Activated CD4-positive, alpha-beta T cell treated with anti-CD3 and anti-CD28 coated beads for 36 hours (primary cell): ENCODE data around the gene MYOM1. TPM values are rescaled to one million over a fixed set of nuclear protein-coding genes. Genes with fewer than 3 reads are reported as not detected.

Experiments
- ATAC-seq: fragments of 200-7000 bp; cut with Tn5 transposase; one replicate; pipeline ENCODE4 v1.10.0; 2021; ENCODE audit warnings: mild to moderate bottlenecking, moderate library complexity
- CTCF ChIA-PET: fragments of 350-600 bp; sonication (Branson Sonifier 250); formaldehyde crosslinking; loops from one replicate; lab custom pipeline; 2021; ENCODE audit warnings: antibody characterized with exemption; lab: Charles Lee
- POLR2A ChIA-PET: fragments of 350-600 bp; sonication (Branson Sonifier 250); formaldehyde crosslinking; loops from one replicate; lab custom pipeline; 2021; ENCODE audit warnings: antibody characterized with exemption, inconsistent platforms; lab: Charles Lee
- DNase-seq: peaks from one replicate; pipeline ENCODE4 v3.0.0-alpha.2; 2020
- H3K27ac Mint-ChIP-seq: one replicate; pipeline ENCODE4 v1.8.0; 2021; ENCODE audit warnings: mixed read lengths
- H3K27me3 Mint-ChIP-seq: one replicate; pipeline ENCODE4 v1.8.0; 2021; ENCODE audit warnings: mixed read lengths
- H3K36me3 Mint-ChIP-seq: one replicate; pipeline ENCODE4 v1.8.0; 2021; ENCODE audit warnings: low read depth, mixed read lengths
- H3K4me1 Mint-ChIP-seq: one replicate; pipeline ENCODE4 v1.8.0; 2021; ENCODE audit warnings: mixed read lengths
- H3K4me3 Mint-ChIP-seq: one replicate; pipeline ENCODE4 v1.8.0; 2021; ENCODE audit warnings: mild to moderate bottlenecking, moderate library complexity, mixed read lengths
- H3K9me3 Mint-ChIP-seq: one replicate; pipeline ENCODE4 v1.8.0; 2021; ENCODE audit warnings: low read depth, mixed read lengths
- intact Hi-C, 2 experiments: fragments of 100-400 bp; cut with DNase I in 1 of 2; cut with micrococcal nuclease in 1 of 2; formaldehyde crosslinking; loops; one replicate each; pipeline versions ENCODE4 v1.14.2 to v1.15.1; 2022 to 2024; cut with DNase I, micrococcal nuclease
- total RNA-seq, 2 experiments: library from RNA; stranded (reverse); gene quantifications; one replicate each; pipeline ENCODE4 v1.2.3, GENCODE V29; 2021

Gene MYOM1
- total RNA-seq: under 1 TPM; 0.89 to 0.95 TPM

GRCh38 chr18:3219631-3220335 lies at the start of gene MYOM1:
MYOM1 (minus strand) TSS chr18:3219968; CDS start chr18:3215223, 4,745 bp downstream.
- no peaks in the 10 kb centered on the region for H3K27me3 Mint-ChIP-seq
- no peak within 1 kb of the TSS for H3K27ac Mint-ChIP-seq
- ChIA-PET POLR2A (no interaction called here), CTCF (interaction anchor here (0.5 to 3.1 kb wide), 5 partner anchors 26 to 305 kb away, joined by 3 to 9 read pairs (median 3); no protein-coding TSS in a partner anchor)
- DNase-seq (no peak), ATAC-seq (no peak)
- intact Hi-C loops: no loop called here
- no peak within 1 kb of the TSS for H3K4me3 Mint-ChIP-seq
- no peaks in the 10 kb centered on the region for H3K9me3 Mint-ChIP-seq
- no peaks in the 10 kb centered on the region for H3K36me3 Mint-ChIP-seq
- H3K4me1 Mint-ChIP-seq: peaks cover 9% of the 10 kb centered on the region

DNA sequence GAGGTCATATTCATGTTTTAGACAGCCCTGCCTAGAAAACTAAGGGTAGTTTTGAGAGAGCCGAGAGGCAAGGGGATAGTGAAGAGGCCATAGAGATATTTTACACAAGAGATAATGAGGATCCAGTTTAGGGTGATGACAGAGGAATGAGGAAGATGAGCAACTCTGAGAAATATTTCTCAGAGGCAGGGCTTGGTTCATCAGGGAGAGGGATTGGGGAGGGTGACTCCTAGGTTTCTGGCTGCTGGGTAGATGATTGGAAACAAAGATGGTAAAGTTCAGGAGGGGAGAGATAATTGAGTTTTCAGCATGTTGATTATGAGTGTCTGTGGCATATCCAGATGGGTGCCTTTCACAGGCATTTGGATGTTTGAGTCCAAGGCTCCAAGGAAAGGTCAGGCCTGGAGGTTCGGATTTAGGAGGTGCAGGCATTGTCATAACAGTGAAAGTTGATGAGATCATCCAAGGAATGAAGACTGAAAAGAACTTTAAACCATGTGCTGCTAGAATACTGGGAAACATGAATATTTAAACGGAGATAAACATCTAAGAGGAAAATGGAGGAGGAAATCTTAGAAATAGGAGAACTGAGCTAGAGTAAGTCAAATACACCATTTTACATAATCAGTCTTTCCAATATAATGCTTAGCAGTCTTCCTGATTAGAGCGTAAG lies 49.6 kb upstream of the MYOM1 start:
- Mint-ChIP-seq H3K9me3 (no peaks in the 10 kb centered on the region), H3K4me3 (no peak overlapping the region), H3K27me3 (no peaks in the 10 kb centered on the region), H3K36me3 (peaks cover 40% of the 10 kb centered on the region), H3K27ac (peak overlapping the region; percentile 77), H3K4me1 (peaks cover 78% of the 10 kb centered on the region)
- ATAC-seq (no peak), DNase-seq (no peak)
- POLR2A ChIA-PET: no interaction called here
- intact Hi-C loops: no loop called here
- CTCF ChIA-PET: interaction anchor here (0.6 to 1.4 kb wide), 2 partner anchors 28 kb away, joined by 3 to 4 read pairs; no protein-coding TSS in a partner anchor

DNA sequence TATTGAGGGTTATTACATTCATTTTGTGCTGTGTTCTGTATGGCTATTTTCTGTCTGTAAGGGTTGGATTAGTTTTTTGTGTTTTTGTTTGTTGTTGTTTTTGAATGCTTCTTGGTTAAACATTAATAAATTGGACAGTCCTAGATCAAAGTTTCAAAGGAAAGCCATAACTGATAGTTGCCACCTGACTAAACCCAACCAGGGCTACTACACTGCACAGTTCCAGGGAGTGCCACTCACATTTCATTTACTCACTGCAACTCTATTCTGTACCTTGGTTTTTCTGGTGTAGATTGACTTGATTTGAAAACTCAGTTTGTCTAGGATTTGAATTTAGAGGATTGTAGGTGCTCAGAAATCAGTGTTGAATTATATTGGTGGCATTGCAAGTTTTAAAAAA lies 48.5 kb upstream of the MYOM1 start:
- ChIA-PET POLR2A (no interaction called here), CTCF (no interaction called here)
- DNase-seq: no peak
- no peaks in the 10 kb centered on the region for H3K27me3 Mint-ChIP-seq
- no peak overlapping the region for H3K4me3 Mint-ChIP-seq
- peaks cover 85% of the 10 kb centered on the region for H3K4me1 Mint-ChIP-seq
- ATAC-seq: no peak
- peaks cover 35% of the 10 kb centered on the region for H3K36me3 Mint-ChIP-seq
- intact Hi-C loops: no loop called here
- no peak overlapping the region for H3K27ac Mint-ChIP-seq
- H3K9me3 Mint-ChIP-seq: no peaks in the 10 kb centered on the region

- H3K27ac Mint-ChIP-seq: peak overlapping the region; percentile 67
- peaks cover 26% of the 10 kb centered on the region for H3K36me3 Mint-ChIP-seq
- DNase-seq (no peak), ATAC-seq (no peak)
- H3K27me3 Mint-ChIP-seq: no peaks in the 10 kb centered on the region
- no peaks in the 10 kb centered on the region for H3K9me3 Mint-ChIP-seq
- ChIA-PET POLR2A (interaction anchor here (1.2 kb wide), 1 partner anchor 16 kb away, joined by 4 read pairs; no protein-coding TSS in a partner anchor), CTCF (interaction anchor here (0.6 to 1.2 kb wide), 3 partner anchors 31 to 1539 kb away, joined by 4 to 6 read pairs (median 5); no protein-coding TSS in a partner anchor)
- intact Hi-C loops: no loop called here
- H3K4me3 Mint-ChIP-seq: no peak overlapping the region
- H3K4me1 Mint-ChIP-seq: peaks cover 67% of the 10 kb centered on the region
These were observed 46.4 kb upstream of the MYOM1 start for GRCh38 chr18:3266062-3266608.

- ChIA-PET POLR2A (interaction anchor here (1.2 kb wide), 1 partner anchor 16 kb away, joined by 4 read pairs; no protein-coding TSS in a partner anchor), CTCF (interaction anchor here (0.6 to 1.2 kb wide), 3 partner anchors 32 to 1539 kb away, joined by 4 to 6 read pairs (median 5); no protein-coding TSS in a partner anchor)
- ATAC-seq (no peak), DNase-seq (no peak)
- H3K4me3 Mint-ChIP-seq: no peak overlapping the region
- H3K9me3 Mint-ChIP-seq: no peaks in the 10 kb centered on the region
- peaks cover 67% of the 10 kb centered on the region for H3K4me1 Mint-ChIP-seq
- peak overlapping the region; percentile 67 for H3K27ac Mint-ChIP-seq
- H3K36me3 Mint-ChIP-seq: peaks cover 31% of the 10 kb centered on the region
- intact Hi-C loops: no loop called here
- no peaks in the 10 kb centered on the region for H3K27me3 Mint-ChIP-seq
These were observed 45.8 kb upstream of the MYOM1 start for GRCh38 chr18:3265564-3266033.

- Mint-ChIP-seq H3K27ac (peak overlapping the region; percentile 75), H3K36me3 (peaks cover 26% of the 10 kb centered on the region)
These were observed 44.6 kb upstream of the MYOM1 start for GRCh38 chr18:3264362-3264761.

GRCh38 chr18:3263132-3263700 lies 43.4 kb upstream of the MYOM1 start:
- CTCF ChIA-PET: interaction anchor here (0.6 to 1.8 kb wide), 7 partner anchors 10 to 403 kb away, joined by 3 to 6 read pairs (median 4); no protein-coding TSS in a partner anchor
- peaks cover 58% of the 10 kb centered on the region for H3K4me1 Mint-ChIP-seq
- no peaks in the 10 kb centered on the region for H3K27me3 Mint-ChIP-seq
- no peak for DNase-seq
- peaks cover 29% of the 10 kb centered on the region for H3K36me3 Mint-ChIP-seq
- H3K9me3 Mint-ChIP-seq: no peaks in the 10 kb centered on the region
- peak overlapping the region; percentile 88 for H3K4me3 Mint-ChIP-seq
- peak overlapping the region; percentile 94 for H3K27ac Mint-ChIP-seq
- POLR2A ChIA-PET: interaction anchor here (1.0 to 1.6 kb wide), 2 partner anchors 14 to 35 kb away, joined by 4 to 5 read pairs; no protein-coding TSS in a partner anchor
- intact Hi-C loops: loop anchor here (2.0 to 5.0 kb wide), 6 partner anchors 34 to 691 kb away; partner anchors contain the start of genes METTL4 (in 1 of the 2), NDC80 (in 1 of the 2), SMCHD1 (in 1 of the 2) and TGIF1 (in 1 of the 2)
- ATAC-seq: no peak

More at GRCh38 chr18:3264362-3264761, 44.6 kb upstream of the MYOM1 start:
- CTCF ChIA-PET: interaction anchor here (0.9 to 1.8 kb wide), 2 partner anchors 13 to 19 kb away, joined by 3 to 4 read pairs; no protein-coding TSS in a partner anchor
- Mint-ChIP-seq H3K27me3 (no peaks in the 10 kb centered on the region), H3K9me3 (no peaks in the 10 kb centered on the region), H3K4me3 (no peak overlapping the region), H3K4me1 (peaks cover 63% of the 10 kb centered on the region)
- DNase-seq: peak; percentile 47
- intact Hi-C loops: loop anchor here (5.0 kb wide), 4 partner anchors 188 to 692 kb away; partner anchors contain the start of genes METTL4 (in 1 of the 2), NDC80 (in 1 of the 2), SMCHD1 (in 1 of the 2) and TGIF1 (in 1 of the 2)
- POLR2A ChIA-PET: interaction anchor here (0.5 to 1.6 kb wide), 2 partner anchors 15 to 332 kb away, joined by 4 read pairs; no protein-coding TSS in a partner anchor
- ATAC-seq: no peak

GRCh38 chr18:3262234-3263131 lies 42.7 kb upstream of the MYOM1 start:
- Mint-ChIP-seq H3K9me3 (no peaks in the 10 kb centered on the region), H3K27me3 (no peaks in the 10 kb centered on the region), H3K4me3 (peak overlapping the region; percentile 88), H3K27ac (peak overlapping the region; percentile 96), H3K4me1 (peaks cover 60% of the 10 kb centered on the region), H3K36me3 (peaks cover 33% of the 10 kb centered on the region)
- peak; percentile 63 for DNase-seq
- ATAC-seq: peak; percentile 45
- POLR2A ChIA-PET: interaction anchor here (1.0 to 2.3 kb wide), 4 partner anchors 11 to 332 kb away, joined by 3 to 8 read pairs (median 4); no protein-coding TSS in a partner anchor
- intact Hi-C loops: loop anchor here (1.0 to 5.0 kb wide), 10 partner anchors 15 to 690 kb away; partner anchors contain the start of genes METTL4 (in 1 of the 2), MYL12A (in 1 of the 2), NDC80 (in 1 of the 2) and SMCHD1 (in 1 of the 2)
- CTCF ChIA-PET: interaction anchor here (1.0 to 2.9 kb wide), 7 partner anchors 10 to 332 kb away, joined by 4 to 22 read pairs (median 5); partner anchors contain the start of gene MYL12A

DNA sequence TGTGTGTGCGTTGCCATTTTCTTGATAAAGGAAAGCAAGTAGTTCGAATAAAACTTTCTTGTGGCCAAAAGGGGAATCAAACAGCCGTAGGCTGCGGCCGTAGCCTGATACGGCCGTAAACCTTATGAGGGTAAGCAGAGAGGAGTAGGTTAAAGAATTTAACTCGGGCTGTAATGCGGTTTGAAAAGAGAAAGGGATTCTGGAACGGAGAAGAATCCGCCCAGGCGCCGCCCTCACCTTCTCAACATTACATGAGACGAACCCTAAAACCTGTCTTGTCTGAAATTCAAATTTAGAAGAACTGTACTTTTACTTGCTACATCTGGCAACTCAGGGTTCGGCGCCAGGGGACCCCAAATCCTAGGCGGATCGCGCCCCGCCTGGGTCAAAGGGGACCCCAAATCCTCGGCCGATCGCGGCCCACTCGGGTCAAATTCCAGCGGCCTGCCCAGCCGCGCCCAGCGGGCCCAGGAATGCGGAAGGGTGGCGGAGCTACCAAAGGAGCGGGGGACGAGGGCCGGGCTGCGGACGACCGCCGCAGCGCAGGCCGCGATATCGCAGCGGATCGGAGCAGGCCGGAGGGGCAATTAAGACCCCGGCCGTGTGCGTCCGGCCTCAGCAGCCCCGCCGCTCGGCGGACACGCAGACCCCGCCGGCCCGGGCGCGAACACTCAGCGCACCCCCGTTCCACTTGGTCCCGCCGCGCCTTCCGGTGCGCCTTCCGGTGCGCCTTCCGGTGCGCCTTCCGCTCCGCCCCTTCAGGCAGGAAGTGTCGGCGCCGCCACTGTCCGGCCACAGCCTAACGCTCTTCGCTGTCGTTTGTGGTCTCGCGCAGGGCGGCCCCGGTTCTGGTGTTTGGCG lies 41.8 kb upstream of the MYOM1 start, which contains the start of gene MYL12B:
Gene MYL12B, plus strand, starts transcription at position 761 of the 861 bp plus-strand sequence. CDS start 10,766 bp downstream, outside the sequence.
- ChIA-PET POLR2A (interaction anchor here (1.0 to 2.3 kb wide), 3 partner anchors 11 to 332 kb away, joined by 3 to 8 read pairs (median 5); no protein-coding TSS in a partner anchor), CTCF (interaction anchor here (0.6 to 2.9 kb wide), 5 partner anchors 10 to 415 kb away, joined by 3 to 22 read pairs (median 5); partner anchors contain the start of genes EMILIN2 and MYL12A)
- H3K36me3 Mint-ChIP-seq: peaks cover 42% of the 10 kb centered on the region
- H3K27ac Mint-ChIP-seq: peak within 1 kb of the TSS; percentile 96
- H3K27me3 Mint-ChIP-seq: no peaks in the 10 kb centered on the region
- peaks cover 59% of the 10 kb centered on the region for H3K4me1 Mint-ChIP-seq
- peak; percentile 77 for ATAC-seq
- H3K9me3 Mint-ChIP-seq: no peaks in the 10 kb centered on the region
- peak; percentile 88 for DNase-seq
- H3K4me3 Mint-ChIP-seq: peak within 1 kb of the TSS; percentile 88
- intact Hi-C loops: loop anchor here (1.0 to 5.0 kb wide), 14 partner anchors 11 to 689 kb away; partner anchors contain the start of genes MYL12A (in 2 of the 2), LPIN2 (in 1 of the 2), METTL4 (in 1 of the 2) and NDC80 (in 1 of the 2)
